GM12878 (cell line): ENCODE data around the gene PLEK2.

ENCODE experiments used
- CTCF ChIP-seq, 3 experiments: IDR thresholded peaks in 2 of 3; conservative IDR thresholded peaks in 1 of 3; 2 replicates each; pipeline ENCODE4 v1.5.1; 2011; ENCODE audit warnings: low read depth in 3 of 3, low read length in 3 of 3, mild to moderate bottlenecking in 3 of 3, control low read depth in 2 of 3, moderate library complexity in 2 of 3, inconsistent platforms in 1 of 3, mixed read lengths in 1 of 3; ENCODE audit not compliant: control insufficient read depth in 2 of 3, insufficient read depth in 1 of 3; ENCODE audit errors: extremely low read depth in 1 of 3
- EZH2 ChIP-seq: IDR thresholded peaks from 2 replicates; pipeline ENCODE4 v1.6.1; 2012; ENCODE audit warnings: low read depth, mild to moderate bottlenecking, control low read depth, inconsistent platforms, low read length, borderline replicate concordance; ENCODE audit not compliant: control insufficient read depth
- POLR2AphosphoS5 ChIP-seq: IDR thresholded peaks from 2 replicates; pipeline ENCODE4 v1.6.1; 2011; ENCODE audit warnings: mild to moderate bottlenecking, low read length, inconsistent platforms
- RAD21 ChIP-seq: IDR thresholded peaks from 2 replicates; pipeline ENCODE4 v1.6.1; 2011; ENCODE audit warnings: mild to moderate bottlenecking, low read depth, low read length, moderate library complexity; ENCODE audit not compliant: insufficient read depth
- TCF3 ChIP-seq: IDR thresholded peaks from 2 replicates; pipeline ENCODE4 v1.6.1; 2012; ENCODE audit warnings: low read depth, mild to moderate bottlenecking, low read length, borderline replicate concordance; ENCODE audit not compliant: insufficient read depth

GRCh38 chr14:67352055-67352454 lies 59.9 kb downstream of the PLEK2 start:
- TF ChIP-seq TCF3 (no peak), CTCF (IDR thresholded peaks at IDR 0.05 in 2 of 3, conservative IDR thresholded peaks at IDR 0.05 in 1 of 3; ENCODE audit: control insufficient read depth in 2 of 3, extremely low read depth in 1 of 3, insufficient read depth in 1 of 3, low read depth in 3 of 3, low read length in 3 of 3) (no peak), EZH2 (no peak), POLR2AphosphoS5 (no peak), RAD21 (no peak)
